SK-N-SH (cell line): ENCODE data around the gene METTL23. TPM values are rescaled to one million over a fixed set of nuclear protein-coding genes. Genes with fewer than 3 reads are reported as not detected.

ENCODE experiments used
- CTCF ChIA-PET: fragments of 300-600, 350-600 bp; formaldehyde crosslinking; extraction: SDS; loops from one replicate; lab custom pipeline; 2021; lab: Yijun Ruan, JAX
- POLR2A ChIA-PET: fragments of 350-600 bp; sonication (Branson Sonifier 250); formaldehyde crosslinking; extraction: SDS; loops from one replicate; lab custom pipeline; 2020; ENCODE audit warnings: antibody characterized with exemption, inconsistent platforms; lab: Yijun Ruan, JAX
- DNase-seq: peaks from one replicate; pipeline ENCODE4 v3.0.0; 2012
- H2AFZ ChIP-seq: fragments of 200-600 bp; sonication (generic); 2 replicates; pipeline ENCODE4 v1.8.1; 2016; ENCODE audit warnings: antibody characterized with exemption, mild to moderate bottlenecking, low read depth
- H3F3A ChIP-seq: fragments of 200-600 bp; sonication (generic); replicated peaks from 2 replicates; pipeline ENCODE3; 2016; ENCODE audit warnings: antibody characterized with exemption, mild to moderate bottlenecking; ENCODE audit not compliant: insufficient read depth
- H3K27ac ChIP-seq, 2 experiments: fragments of 200-500 bp in 1 of 2; fragments of 200-600 bp in 1 of 2; sonication (Bioruptor generic) in 1 of 2; sonication (generic), shearing (Covaris generic) in 1 of 2; 2 replicates each; pipeline versions ENCODE4 v1.5.1 to v1.6.1; 2014 to 2016; ENCODE audit warnings: low read depth in 2 of 2, inconsistent platforms in 1 of 2, low read length in 1 of 2, mild to moderate bottlenecking in 1 of 2, mixed read lengths in 1 of 2
- H3K27me3 ChIP-seq: fragments of 200-600 bp; sonication (generic), shearing (Covaris generic); 2 replicates; pipeline ENCODE4 v1.6.1; 2016; ENCODE audit warnings: mixed run types; ENCODE audit not compliant: insufficient read depth
- H3K36me3 ChIP-seq, 2 experiments: fragments of 200-500 bp in 1 of 2; fragments of 200-600 bp in 1 of 2; sonication (Bioruptor generic) in 1 of 2; sonication (generic) in 1 of 2; replicated peaks in 1 of 2; 2 replicates each; pipeline versions ENCODE3 to v1.5.1; 2014 to 2016; ENCODE audit warnings: low read length in 1 of 2, mild to moderate bottlenecking in 1 of 2; ENCODE audit not compliant: insufficient read depth in 2 of 2, control insufficient read depth in 1 of 2
- H3K4me1 ChIP-seq, 2 experiments: fragments of 200-500 bp in 1 of 2; fragments of 200-600 bp in 1 of 2; sonication (Bioruptor generic) in 1 of 2; sonication (generic), shearing (Covaris generic) in 1 of 2; 2 replicates each; pipeline versions ENCODE4 v1.5.1 to v1.6.1; 2014 to 2016; ENCODE audit warnings: low read depth in 1 of 2, low read length in 1 of 2, mixed run types in 1 of 2; ENCODE audit not compliant: insufficient read depth in 2 of 2, control insufficient read depth in 1 of 2
- H3K4me2 ChIP-seq: fragments of 200-600 bp; sonication (generic), shearing (Covaris generic); 2 replicates; pipeline ENCODE4 v1.6.1; 2017; ENCODE audit warnings: mixed run types
- H3K4me3 ChIP-seq, 2 experiments: fragments of 200-500 bp in 1 of 2; fragments of 200-600 bp in 1 of 2; sonication (Bioruptor generic) in 1 of 2; sonication (generic), shearing (Covaris generic) in 1 of 2; 2 replicates each; pipeline versions ENCODE4 v1.5.1 to v1.8.1; 2014 to 2016; ENCODE audit warnings: low read depth in 2 of 2, inconsistent platforms in 1 of 2, low read length in 1 of 2, mild to moderate bottlenecking in 1 of 2, mixed read lengths in 1 of 2, moderate library complexity in 1 of 2
- H3K79me2 ChIP-seq: fragments of 200-600 bp; sonication (generic); 2 replicates; pipeline ENCODE4 v1.8.1; 2017; ENCODE audit warnings: mild to moderate bottlenecking; ENCODE audit not compliant: insufficient read depth
- H3K9ac ChIP-seq: fragments of 200-600 bp; sonication (generic); 2 replicates; pipeline ENCODE4 v1.6.1; 2017; ENCODE audit warnings: mixed run types
- H3K9me2 ChIP-seq: fragments of 200-600 bp; sonication (generic); 2 replicates; pipeline ENCODE4 v1.6.1; 2017; ENCODE audit warnings: mixed run types
- H3K9me3 ChIP-seq: fragments of 200-600 bp; sonication (generic); 2 replicates; pipeline ENCODE4 v1.6.1; 2017; ENCODE audit warnings: mixed run types, mild to moderate bottlenecking, moderate library complexity
- H4K20me1 ChIP-seq: fragments of 200-600 bp; sonication (generic); 2 replicates; pipeline ENCODE4 v1.6.1; 2017; ENCODE audit warnings: mild to moderate bottlenecking, mixed run types; ENCODE audit not compliant: insufficient read depth
- CTCF ChIP-seq: fragments of 200-600 bp; sonication (generic); IDR thresholded peaks from 2 replicates; pipeline ENCODE4 v1.6.1; 2017; ENCODE audit warnings: antibody characterized with exemption, mild to moderate bottlenecking, moderate library complexity
- FOSL2 ChIP-seq: IDR thresholded peaks from 2 replicates; pipeline ENCODE4 v1.4.0; 2012; ENCODE audit warnings: low read depth, mild to moderate bottlenecking, moderate library complexity, borderline replicate concordance
- FOXM1 ChIP-seq: IDR thresholded peaks from 2 replicates; pipeline ENCODE4 v1.4.0; 2012; ENCODE audit warnings: low read depth, mild to moderate bottlenecking
- MEF2A ChIP-seq: IDR thresholded peaks from 2 replicates; pipeline ENCODE4 v1.4.0; 2012; ENCODE audit warnings: low read depth, borderline replicate concordance
- RAD21 ChIP-seq: IDR thresholded peaks from 2 replicates; pipeline ENCODE4 v1.6.1; 2012; ENCODE audit warnings: mild to moderate bottlenecking, low read length
- RFX5 ChIP-seq: IDR thresholded peaks from 2 replicates; pipeline ENCODE4 v1.6.1; 2012; ENCODE audit warnings: mild to moderate bottlenecking, improper control_type of control experiment, low read length
- RXRA ChIP-seq: IDR thresholded peaks from 2 replicates; pipeline ENCODE4 v1.4.0; 2012; ENCODE audit warnings: low read depth, mild to moderate bottlenecking, borderline replicate concordance
- SMC3 ChIP-seq: IDR thresholded peaks from 2 replicates; pipeline ENCODE4 v1.6.1; 2012; ENCODE audit warnings: low read depth, low read length, improper control_type of control experiment
- USF2 ChIP-seq: fragments of 150-350 bp; IDR thresholded peaks from 2 replicates; pipeline ENCODE4 v1.6.1; 2017; ENCODE audit warnings: antibody characterized with exemption, low read length, low read depth, borderline replicate concordance
- WGBS: methylation state at CpG from one replicate; pipeline ENCODE4 v1.1.6; 2017; ENCODE audit warnings: low lambda C conversion rate; 5-methylcytosine and 5-hydroxymethylcytosine counted together
- polyA plus RNA-seq, 3 experiments: library from polyadenylated mRNA; depleted of rRNA; stranded (reverse); fragments of >200 nt; gene quantifications; 2 replicates each; pipeline ENCODE4 v1.2.3, GENCODE V29; 2012
- TF ChIP-seq, protein P1 (sequence below): IDR thresholded peaks from 2 replicates; pipeline ENCODE4; 2012
- TF ChIP-seq, protein P2 (sequence below): IDR thresholded peaks from 2 replicates; pipeline ENCODE4 v1.4.0; 2012; ENCODE audit warnings: low read depth, borderline replicate concordance
- TF ChIP-seq, protein P3 (sequence below): IDR thresholded peaks from 2 replicates; pipeline ENCODE4 v1.4.0; 2012; ENCODE audit warnings: low read depth, borderline replicate concordance

METTL23 gene
- polyA plus RNA-seq, 1 of the 3 experiments (the other 2 are of a cell fraction) = 75.9 TPM

- no peaks in the 10 kb centered on the region for H3K27me3 ChIP-seq
These were observed 48.3 kb upstream of the METTL23 start for GRCh38 chr17:76678330-76678729.

GRCh38 chr17:76679239-76679638 lies 47.4 kb upstream of the METTL23 start:
- Histone ChIP-seq H3F3A (peaks cover 16% of the 10 kb centered on the region), H2AFZ (no peak overlapping the region), H3K79me2 (no peaks in the 10 kb centered on the region), H3K4me1 (peaks cover 0 to 27% of the 10 kb centered on the region in 2 experiments; a peak in 2 of 4 replicates), H3K4me2 (no peak overlapping the region), H3K9me3 (no peaks in the 10 kb centered on the region), H3K9ac (no peak overlapping the region), H3K4me3 (no peak overlapping the region), H3K27me3 (no peaks in the 10 kb centered on the region), H3K36me3 (peaks cover 26 to 38% of the 10 kb centered on the region in 2 experiments), H4K20me1 (peaks cover 7% of the 10 kb centered on the region; the same call in 1 of the 2 replicates), H3K9me2 (no peaks in the 10 kb centered on the region), H3K27ac (no peak overlapping the region)
- POLR2A ChIA-PET = no interaction called here
- DNase-seq = no peak
- 95% methylated on average over 1 of the region's 1 CpG for WGBS
- CTCF ChIA-PET = interaction anchor here (0.9 to 3.0 kb wide), 3 partner anchors 55 to 213 kb away, joined by 3 to 18 read pairs (median 9); no protein-coding TSS in a partner anchor
- TF ChIP-seq RAD21 (no peak), MEF2A (no peak), USF2 (no peak)
- TF ChIP-seq, protein P1, sequence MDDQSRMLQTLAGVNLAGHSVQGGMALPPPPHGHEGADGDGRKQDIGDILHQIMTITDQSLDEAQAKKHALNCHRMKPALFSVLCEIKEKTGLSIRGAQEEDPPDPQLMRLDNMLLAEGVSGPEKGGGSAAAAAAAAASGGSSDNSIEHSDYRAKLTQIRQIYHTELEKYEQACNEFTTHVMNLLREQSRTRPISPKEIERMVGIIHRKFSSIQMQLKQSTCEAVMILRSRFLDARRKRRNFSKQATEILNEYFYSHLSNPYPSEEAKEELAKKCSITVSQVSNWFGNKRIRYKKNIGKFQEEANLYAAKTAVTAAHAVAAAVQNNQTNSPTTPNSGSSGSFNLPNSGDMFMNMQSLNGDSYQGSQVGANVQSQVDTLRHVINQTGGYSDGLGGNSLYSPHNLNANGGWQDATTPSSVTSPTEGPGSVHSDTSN = no peak

More at GRCh38 chr17:76678330-76678729, 48.3 kb upstream of the METTL23 start:
- Histone ChIP-seq H3K4me3 (no peak overlapping the region), H3K27ac (no peak overlapping the region), H3K9ac (no peak overlapping the region), H3F3A (peaks cover 16% of the 10 kb centered on the region), H3K79me2 (no peaks in the 10 kb centered on the region), H3K9me2 (no peaks in the 10 kb centered on the region), H2AFZ (no peak overlapping the region), H4K20me1 (peaks cover 7% of the 10 kb centered on the region; the same call in 1 of the 2 replicates), H3K4me1 (peaks cover 0 to 35% of the 10 kb centered on the region in 2 experiments; a peak in 2 of 4 replicates), H3K9me3 (no peaks in the 10 kb centered on the region), H3K36me3 (peaks cover 26 to 32% of the 10 kb centered on the region in 2 experiments), H3K4me2 (no peak overlapping the region)
- no peak for TF ChIP-seq FOSL2
- no peak for TF ChIP-seq CTCF
- TF ChIP-seq, protein P2, sequence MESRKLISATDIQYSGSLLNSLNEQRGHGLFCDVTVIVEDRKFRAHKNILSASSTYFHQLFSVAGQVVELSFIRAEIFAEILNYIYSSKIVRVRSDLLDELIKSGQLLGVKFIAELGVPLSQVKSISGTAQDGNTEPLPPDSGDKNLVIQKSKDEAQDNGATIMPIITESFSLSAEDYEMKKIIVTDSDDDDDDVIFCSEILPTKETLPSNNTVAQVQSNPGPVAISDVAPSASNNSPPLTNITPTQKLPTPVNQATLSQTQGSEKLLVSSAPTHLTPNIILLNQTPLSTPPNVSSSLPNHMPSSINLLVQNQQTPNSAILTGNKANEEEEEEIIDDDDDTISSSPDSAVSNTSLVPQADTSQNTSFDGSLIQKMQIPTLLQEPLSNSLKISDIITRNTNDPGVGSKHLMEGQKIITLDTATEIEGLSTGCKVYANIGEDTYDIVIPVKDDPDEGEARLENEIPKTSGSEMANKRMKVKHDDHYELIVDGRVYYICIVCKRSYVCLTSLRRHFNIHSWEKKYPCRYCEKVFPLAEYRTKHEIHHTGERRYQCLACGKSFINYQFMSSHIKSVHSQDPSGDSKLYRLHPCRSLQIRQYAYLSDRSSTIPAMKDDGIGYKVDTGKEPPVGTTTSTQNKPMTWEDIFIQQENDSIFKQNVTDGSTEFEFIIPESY = no peak
- TF ChIP-seq SMC3 = no peak
- TF ChIP-seq, protein P3, sequence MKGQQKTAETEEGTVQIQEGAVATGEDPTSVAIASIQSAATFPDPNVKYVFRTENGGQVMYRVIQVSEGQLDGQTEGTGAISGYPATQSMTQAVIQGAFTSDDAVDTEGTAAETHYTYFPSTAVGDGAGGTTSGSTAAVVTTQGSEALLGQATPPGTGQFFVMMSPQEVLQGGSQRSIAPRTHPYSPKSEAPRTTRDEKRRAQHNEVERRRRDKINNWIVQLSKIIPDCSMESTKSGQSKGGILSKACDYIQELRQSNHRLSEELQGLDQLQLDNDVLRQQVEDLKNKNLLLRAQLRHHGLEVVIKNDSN = no peak
- no peak for TF ChIP-seq FOXM1
- TF ChIP-seq RXRA = no peak
- TF ChIP-seq RFX5 = no peak
- POLR2A ChIA-PET = no interaction called here
- 84% methylated on average over 11 of the region's 12 CpGs for WGBS
- DNase-seq = no peak
- CTCF ChIA-PET = interaction anchor here (0.9 to 3.0 kb wide), 5 partner anchors 25 to 212 kb away, joined by 3 to 18 read pairs (median 3); no protein-coding TSS in a partner anchor
